Stimulated activated naive CD4-positive, alpha-beta T cell treated with Interleukin-2 at 50 U/mL for 16 hours (primary cell): Measurements from ENCODE around the gene NFATC2.

Source experiments
- DNase-seq: peaks from one replicate; lab custom pipeline; 2025; lab: John Stamatoyannopoulos, UW

Gene NFATC2

GRCh38 chr20:51542571-51543421, at the start of gene NFATC2:
Gene NFATC2, minus strand, starts transcription at chr20:51542719. Its CDS starts 220 bp downstream, at chr20:51542499.
- peak; percentile 67 for DNase-seq

DNA sequence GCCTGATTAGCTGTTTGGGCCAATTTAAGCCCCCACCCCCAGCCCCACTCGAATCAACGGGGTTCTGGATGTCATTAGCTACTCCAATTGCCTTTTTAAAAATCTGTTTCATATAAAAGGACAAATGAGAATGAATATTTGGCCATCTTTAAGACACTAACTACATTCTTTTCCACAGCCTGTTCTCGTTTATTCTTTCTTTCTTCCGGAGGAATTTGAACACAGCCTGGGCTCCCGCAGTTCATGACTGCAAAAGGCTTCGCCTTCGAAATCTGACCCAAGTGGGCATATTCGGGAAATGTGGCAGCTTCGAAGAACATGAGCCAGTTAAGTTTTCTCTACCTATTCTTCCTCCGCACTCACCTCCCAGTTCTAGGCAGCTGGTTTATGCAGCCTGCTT, 49.4 kb upstream of the NFATC2 start:
- no peak for DNase-seq

- DNase-seq: no peak
These were observed 46.2 kb upstream of the NFATC2 start for GRCh38 chr20:51588762-51589161.

- no peak for DNase-seq
These were observed 44.6 kb upstream of the NFATC2 start for GRCh38 chr20:51587145-51587544.

- DNase-seq: no peak
These were observed 43.5 kb upstream of the NFATC2 start for GRCh38 chr20:51586005-51586440.

GRCh38 chr20:51585148-51585547, 42.6 kb upstream of the NFATC2 start:
- no peak for DNase-seq

GRCh38 chr20:51584737-51585136, 42.2 kb upstream of the NFATC2 start:
- DNase-seq: no peak

GRCh38 chr20:51584116-51584515, 41.6 kb upstream of the NFATC2 start:
- DNase-seq: no peak

GRCh38 chr20:51583499-51583898, 41.0 kb upstream of the NFATC2 start:
- DNase-seq: no peak

DNA sequence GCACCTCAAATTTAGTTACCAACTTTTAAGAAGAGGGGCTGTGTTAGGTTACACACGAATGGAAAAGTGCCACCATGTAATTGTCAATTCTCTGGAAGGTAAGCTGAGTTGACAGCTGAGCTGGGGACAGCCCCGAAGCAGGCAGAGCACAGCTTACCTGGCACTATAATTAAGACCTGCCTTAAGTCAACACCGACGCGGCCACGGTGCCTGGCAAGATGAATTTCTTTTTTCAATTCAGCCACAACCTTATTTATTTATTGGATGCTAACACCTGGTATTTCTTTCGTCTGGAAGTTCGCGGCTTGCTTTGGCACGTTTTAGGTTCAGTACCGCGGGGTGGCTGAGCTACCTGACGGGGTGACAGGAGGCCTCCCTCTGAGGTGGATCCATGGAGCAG, 40.6 kb upstream of the NFATC2 start:
- no peak for DNase-seq

DNA sequence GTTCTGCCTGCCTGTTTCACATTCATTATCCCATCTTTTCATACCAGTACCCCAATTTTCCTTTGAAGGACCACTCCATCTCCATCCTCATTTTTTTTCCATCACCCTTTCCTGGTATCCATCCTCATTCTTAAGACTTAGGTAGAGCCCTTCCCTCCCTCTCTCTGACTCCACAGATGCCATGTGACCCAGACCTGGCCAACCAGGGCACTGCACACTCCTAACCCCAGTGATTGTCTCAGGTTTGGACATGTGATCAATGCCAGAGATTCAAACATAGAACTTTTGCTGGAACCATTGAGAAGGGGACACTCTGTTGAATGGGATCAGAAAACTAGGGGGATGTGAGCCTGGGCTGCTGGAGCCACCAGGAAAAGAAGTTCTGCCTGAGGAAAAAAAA, 39.1 kb upstream of the NFATC2 start:
- DNase-seq: no peak

GRCh38 chr20:51579137-51579536, 36.6 kb upstream of the NFATC2 start:
- no peak for DNase-seq

DNA sequence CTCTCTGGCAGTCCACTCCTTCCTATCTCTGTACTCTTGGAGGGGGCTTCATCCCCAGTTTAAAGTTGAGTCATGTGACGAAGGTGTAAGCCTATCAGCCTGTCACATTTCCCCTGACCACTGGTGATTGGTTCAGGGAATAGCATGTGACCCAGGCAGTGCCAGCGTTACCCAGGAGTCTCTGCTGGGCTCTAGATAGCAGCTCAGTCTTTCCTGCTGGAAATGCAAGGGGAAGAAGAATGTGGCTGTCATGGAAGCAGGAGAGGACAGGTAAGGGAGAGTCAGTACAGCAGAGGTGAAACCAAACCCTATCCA, 35.6 kb upstream of the NFATC2 start:
- DNase-seq: no peak

GRCh38 chr20:51577432-51578144, 35.1 kb upstream of the NFATC2 start:
- no peak for DNase-seq

GRCh38 chr20:51575486-51575885, 33.0 kb upstream of the NFATC2 start:
- no peak for DNase-seq

DNA sequence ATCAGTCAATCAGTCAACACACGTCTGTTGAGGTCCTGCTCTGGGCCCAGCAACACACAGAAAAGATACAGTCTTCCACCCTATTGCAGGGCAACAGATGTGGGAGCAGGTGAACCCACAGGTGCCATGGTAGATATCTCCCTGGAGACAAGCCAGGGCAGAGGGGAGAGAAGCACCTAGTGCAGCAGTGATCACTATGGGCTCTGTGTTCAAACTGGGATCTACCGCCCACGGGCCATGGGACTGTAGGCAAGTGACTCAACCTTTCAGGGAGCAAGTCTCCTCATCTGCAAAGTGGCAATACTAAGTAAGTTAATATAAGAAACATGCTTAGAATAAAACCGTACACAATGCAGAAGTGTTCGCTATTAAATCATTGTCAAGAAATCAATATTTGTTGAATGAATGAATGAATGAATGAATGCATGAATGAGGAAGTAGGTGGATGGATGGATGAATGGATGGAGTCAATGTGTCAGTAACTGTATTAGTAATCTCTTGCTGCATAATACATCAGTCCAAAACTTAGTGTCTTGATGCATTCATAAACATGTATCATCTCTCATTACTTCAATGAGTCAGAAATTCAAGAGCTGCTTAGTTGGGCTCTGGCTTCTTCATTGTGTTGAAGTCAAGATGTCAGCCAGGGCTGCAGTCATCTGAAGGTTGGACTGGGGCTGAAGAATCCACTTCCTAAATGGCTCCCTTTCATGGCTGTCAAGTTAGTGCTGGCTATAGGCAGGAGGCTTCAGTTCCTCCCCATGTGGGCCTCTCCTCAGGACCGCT, 31.9 kb upstream of the NFATC2 start:
- peak; percentile 4 for DNase-seq

- no peak for DNase-seq
These were observed 31.2 kb upstream of the NFATC2 start for GRCh38 chr20:51573576-51574243.

DNA sequence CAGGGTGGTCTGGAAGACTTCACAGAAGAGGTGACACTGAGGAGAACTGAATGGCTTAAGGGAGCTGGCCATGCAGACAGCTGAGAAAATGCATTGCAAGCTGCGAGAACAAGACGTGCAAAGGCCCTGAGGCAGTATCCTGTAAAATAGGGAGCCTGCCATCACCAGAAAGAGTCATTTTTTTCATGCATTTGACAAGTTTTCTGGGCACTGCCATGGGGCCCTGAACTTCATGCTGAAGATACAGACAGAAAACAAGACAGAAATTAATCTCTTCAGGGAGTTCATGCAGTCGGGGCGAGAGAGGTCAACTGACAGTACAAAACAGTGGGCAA, 28.9 kb upstream of the NFATC2 start:
- no peak for DNase-seq

GRCh38 chr20:51570739-51571459, 28.4 kb upstream of the NFATC2 start:
- no peak for DNase-seq

- DNase-seq: no peak
These were observed 27.6 kb upstream of the NFATC2 start for GRCh38 chr20:51569815-51570738.
